Stimulated activated CD4-positive, alpha-beta T cell treated with anti-CD3 and anti-CD28 coated beads, TNF-alpha, amount 100 ng/mL, for 48 hours (primary cell): ENCODE data around the gene TMEM218.

Experiments used
- DNase-seq, 3 donors: peaks; one replicate each; pipeline ENCODE4 v3.0.0-alpha.2; 2020; ENCODE audit warnings: low read depth in 3 of 3

Gene TMEM218

DNA sequence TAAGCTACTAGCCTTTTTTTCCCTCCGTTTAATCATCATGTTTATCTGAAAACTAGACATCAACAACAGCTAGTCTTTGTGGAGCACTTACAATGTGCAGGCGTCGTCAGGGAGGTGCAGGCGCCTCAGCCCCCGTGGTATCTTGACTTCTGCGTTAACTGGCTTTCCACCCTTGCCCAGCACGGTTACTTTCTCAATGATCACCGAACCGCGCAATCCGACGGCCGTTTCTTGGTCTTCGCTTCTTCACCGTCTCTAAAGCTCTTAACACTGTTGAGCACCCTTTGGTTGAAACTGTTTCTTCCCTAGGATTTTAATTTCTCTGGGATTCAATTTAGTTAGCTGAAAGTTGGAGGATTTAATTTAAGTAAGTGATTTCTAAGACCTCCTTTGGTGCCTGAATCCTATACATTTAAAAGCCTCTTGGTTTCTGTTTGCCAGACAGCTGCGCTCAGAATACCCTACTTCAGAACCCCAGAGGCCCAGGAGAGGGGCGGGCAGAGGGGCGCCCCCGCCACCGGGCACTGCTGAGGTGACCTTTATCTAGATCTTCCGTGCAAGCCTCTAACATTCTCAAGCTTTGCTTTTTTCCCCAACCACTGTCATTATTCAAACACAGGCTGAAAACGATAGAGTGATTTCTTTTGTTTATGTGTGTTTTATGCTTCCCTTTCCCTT is 18.0 kb upstream of the TMEM218 start:
- no peak for DNase-seq

DNA sequence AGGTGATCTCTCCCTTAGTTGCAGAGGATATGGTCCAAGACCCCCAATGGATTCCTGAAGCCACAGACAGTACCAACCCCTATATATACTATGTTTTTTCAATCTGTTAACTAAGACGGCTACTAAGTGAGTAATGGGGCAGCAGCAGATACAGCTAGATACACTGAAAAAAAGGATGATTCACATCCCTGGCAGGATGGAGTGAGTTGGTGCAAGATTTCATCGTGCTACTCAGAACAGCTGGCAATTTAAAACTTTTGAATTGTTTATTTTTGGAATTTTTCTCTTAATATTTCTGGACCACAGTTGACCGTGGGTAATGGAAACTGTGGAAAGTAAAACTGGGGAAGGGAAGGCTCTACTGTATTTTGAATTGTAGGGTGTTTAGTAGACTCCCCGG is 17.0 kb upstream of the TMEM218 start:
- DNase-seq: no peak

- DNase-seq: no peak
Observed at GRCh38 chr11:125124618-125124992, 13.2 kb upstream of the TMEM218 start.

- DNase-seq: peak in 1 of 3 donors; percentile 14
Observed at GRCh38 chr11:125123947-125124617, 12.7 kb upstream of the TMEM218 start.

- no peak for DNase-seq
Observed at GRCh38 chr11:125123194-125123946, 11.9 kb upstream of the TMEM218 start.

GRCh38 chr11:125117429-125117828 is 6.0 kb upstream of the TMEM218 start:
- DNase-seq: no peak

DNA sequence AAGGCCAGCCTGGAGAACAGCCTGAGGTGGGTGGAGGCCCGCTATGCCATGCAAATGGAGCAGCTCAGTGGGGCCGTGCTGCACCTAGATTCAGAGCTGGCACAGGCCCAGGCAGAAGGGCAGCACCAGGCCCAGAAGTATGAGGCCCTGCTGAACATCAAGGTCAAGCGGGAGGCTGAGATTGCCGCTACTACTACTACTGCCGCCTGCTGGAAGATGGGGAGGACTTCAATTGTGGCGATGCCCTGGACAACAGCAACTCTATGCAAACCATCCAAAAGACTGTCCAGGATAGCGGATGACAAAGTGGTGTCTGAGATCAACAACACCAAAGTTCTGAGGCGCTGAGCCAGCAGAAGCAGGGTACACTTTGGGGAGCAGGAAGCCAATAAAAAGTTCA is 3.1 kb upstream of the TMEM218 start:
- no peak for DNase-seq

DNA sequence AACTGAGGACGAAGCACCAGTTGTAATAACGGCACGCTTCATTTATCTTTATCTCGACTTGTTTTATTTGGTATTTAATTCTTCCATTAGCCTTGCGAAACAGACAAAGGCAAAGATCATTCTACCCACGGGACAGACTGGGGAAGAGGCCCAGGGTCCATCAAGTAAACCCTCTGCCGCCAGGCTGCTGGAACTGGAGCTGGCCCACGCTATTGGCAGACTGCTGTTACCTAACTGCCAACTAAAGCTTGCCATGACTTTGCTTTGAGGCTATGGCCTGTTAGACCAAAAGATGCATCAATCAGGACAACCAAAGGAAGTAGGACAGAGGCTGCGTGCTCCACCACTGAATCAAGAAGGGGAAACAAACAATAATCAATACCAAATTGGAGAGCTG is 780 bp upstream of the TMEM218 start:
- DNase-seq: no peak

DNA sequence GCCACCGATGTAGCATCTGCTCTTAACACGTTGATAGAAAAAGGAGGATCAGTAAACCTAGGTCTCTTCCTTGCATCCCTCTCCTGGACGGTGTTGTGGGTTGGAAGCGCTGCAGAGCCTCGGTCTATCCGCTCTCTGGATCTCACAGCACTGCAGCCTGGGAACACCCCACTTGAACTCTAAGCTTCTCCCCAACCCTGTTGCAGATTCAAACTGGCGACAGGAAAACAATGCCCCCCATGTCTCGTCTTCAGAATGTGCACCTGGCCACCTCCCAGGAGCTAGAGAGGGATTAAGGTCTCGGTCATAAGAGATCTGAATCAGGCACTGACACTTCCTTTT is 454 bp downstream of the TMEM218 start:
- DNase-seq: peak in 1 of 3 donors; percentile 8

- DNase-seq: no peak
Observed at GRCh38 chr11:125110506-125110905, 920 bp downstream of the TMEM218 start.

- no peak for DNase-seq
Observed at GRCh38 chr11:125108469-125108868, 3.0 kb downstream of the TMEM218 start.

DNA sequence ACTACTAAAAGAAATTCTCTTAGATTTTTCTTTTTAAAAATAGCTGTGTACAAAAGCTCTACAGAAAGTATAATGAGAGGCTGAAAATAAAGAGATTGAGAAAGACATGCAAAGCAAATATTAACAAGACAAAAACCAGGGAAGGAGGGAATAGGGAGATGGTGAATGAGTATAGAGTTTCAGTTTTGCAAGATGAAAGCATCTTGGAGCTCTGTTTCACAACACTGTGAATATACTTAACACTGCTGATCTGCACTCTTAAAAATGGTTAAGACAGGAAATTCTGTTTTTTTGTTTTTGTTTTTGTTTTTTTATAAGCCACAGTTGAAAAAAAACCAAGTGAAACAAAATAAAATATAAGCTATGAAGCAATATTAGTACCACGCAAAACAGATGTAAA is 5.5 kb downstream of the TMEM218 start:
- DNase-seq: no peak

GRCh38 chr11:125102510-125102909 is 8.9 kb downstream of the TMEM218 start:
- no peak for DNase-seq

DNA sequence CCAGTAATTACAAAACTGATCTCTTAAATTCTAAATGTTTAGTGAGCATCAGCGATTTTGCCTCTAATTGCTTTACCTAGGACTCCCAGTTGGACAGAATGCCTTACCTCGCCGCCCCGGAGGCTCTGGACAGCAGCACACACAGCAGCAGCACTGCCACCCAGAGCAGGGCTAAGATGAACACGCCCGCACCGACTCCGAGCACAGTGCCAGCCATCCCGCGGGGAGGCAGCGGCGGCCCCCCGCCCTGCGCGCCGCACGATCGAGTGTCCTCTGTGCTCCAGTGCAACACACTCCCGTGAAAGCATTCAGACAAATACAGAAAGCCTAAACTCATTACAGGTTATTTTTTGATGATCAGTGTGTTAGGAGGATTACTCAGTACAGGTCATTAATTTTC is 9.4 kb downstream of the TMEM218 start:
- no peak for DNase-seq

GRCh38 chr11:125101596-125101995 is 9.8 kb downstream of the TMEM218 start:
- no peak for DNase-seq

- no peak for DNase-seq
Observed at GRCh38 chr11:125100136-125100535, 11.3 kb downstream of the TMEM218 start.

- no peak for DNase-seq
Observed at GRCh38 chr11:125094731-125095130, 16.7 kb downstream of the TMEM218 start.

DNA sequence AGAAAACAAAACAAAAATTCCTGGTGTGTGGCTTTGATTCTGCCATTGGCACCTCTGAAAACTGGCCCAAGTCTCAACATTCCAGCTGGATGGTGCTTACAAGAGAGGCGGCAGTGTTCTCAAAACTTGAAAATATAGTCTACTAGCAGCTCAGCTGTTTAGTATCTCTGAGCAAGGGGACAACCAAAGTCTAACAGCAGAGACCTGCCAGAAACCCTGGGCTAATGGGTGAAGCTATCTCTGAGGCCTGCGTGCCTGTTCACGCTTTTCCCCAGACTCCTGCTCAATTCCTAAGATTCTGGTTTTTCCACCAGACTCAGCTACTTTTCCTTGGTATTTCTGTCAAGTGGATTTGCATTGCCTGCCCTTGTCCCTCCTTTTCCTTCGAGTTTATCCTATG is 17.9 kb downstream of the TMEM218 start:
- DNase-seq: no peak

GRCh38 chr11:125092669-125093068 is 18.8 kb downstream of the TMEM218 start:
- DNase-seq: no peak

GRCh38 chr11:125091877-125092664 is 19.4 kb downstream of the TMEM218 start:
- DNase-seq: no peak

DNA sequence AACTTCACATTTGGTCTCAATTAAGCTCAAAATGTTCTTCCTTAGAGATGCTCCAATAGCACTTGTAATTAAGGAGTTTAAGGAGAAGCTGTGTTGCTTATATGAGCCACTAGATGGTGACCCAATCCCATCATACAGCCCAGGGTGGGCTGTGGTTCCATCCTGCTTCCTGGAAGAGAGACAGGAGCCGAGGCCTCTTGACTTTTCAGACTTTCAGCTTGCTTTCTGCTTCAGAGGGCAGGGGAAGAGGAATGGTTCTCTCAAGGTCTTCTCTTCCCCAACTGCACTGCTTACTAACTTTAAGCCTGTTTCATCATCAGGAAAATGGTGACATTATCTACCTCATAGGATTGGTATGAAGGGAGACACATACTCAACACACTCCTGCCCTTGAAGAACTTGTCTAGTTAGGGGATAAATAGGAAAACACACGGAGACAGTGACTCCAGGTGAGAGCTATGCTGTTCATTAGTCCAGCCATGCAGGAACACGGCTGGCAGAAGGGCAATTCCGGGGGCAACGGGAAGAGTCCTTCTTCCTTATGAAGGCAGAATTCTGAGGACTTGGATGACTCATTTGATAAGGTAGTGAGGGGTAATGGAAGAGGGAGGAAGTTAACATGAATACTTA is 20.1 kb downstream of the TMEM218 start:
- no peak for DNase-seq

- DNase-seq: no peak
Observed at GRCh38 chr11:125090816-125091215, 20.6 kb downstream of the TMEM218 start.
